ENCODE data around the gene CD7.

CD7 gene

GRCh38 chr17:82338858-82339633 lies 21.6 kb upstream of the CD7 start (continued):
- TF ChIP-seq ZNF555 (tag by site-specific recombination; conservative IDR thresholded peaks at IDR 0.05) (no peak), ZNF610 (tag by site-specific recombination; IDR thresholded peaks at IDR 0.05; ENCODE audit: borderline replicate concordance) (no peak), SP2 (tag by site-specific recombination; IDR thresholded peaks at IDR 0.05) (no peak), ZNF394 (tag by site-specific recombination; IDR thresholded peaks at IDR 0.05; ENCODE audit: borderline replicate concordance) (peak; percentile 47; the same call in 1 of the 2 replicates), ZNF274 (IDR thresholded peaks at IDR 0.05; ENCODE audit: low read length) (no peak), ZNF274 (tag by site-specific recombination; IDR thresholded peaks at IDR 0.05; ENCODE audit: borderline replicate concordance) (no peak), ZBTB11 (tag by site-specific recombination; conservative IDR thresholded peaks at IDR 0.05; ENCODE audit: low read depth) (no peak), INSM2 (tag by site-specific recombination; IDR thresholded peaks at IDR 0.05) (no peak), ZBTB21 (tag by site-specific recombination; IDR thresholded peaks at IDR 0.05) (no peak), ZNF560 (tag by site-specific recombination; IDR thresholded peaks at IDR 0.05; ENCODE audit: borderline replicate concordance) (no peak), ZNF335 (tag by site-specific recombination; conservative IDR thresholded peaks at IDR 0.05) (peak; percentile 61), SCRT1 (tag by site-specific recombination; IDR thresholded peaks at IDR 0.05; ENCODE audit: borderline replicate concordance) (0 out of 2 replicates have a peak, but pooled peaks have one; percentile 29), ZNF366 (tag by site-specific recombination; conservative IDR thresholded peaks at IDR 0.05) (0 out of 2 replicates have a peak, but pooled peaks have one; percentile 57), ATF2 (tag by site-specific recombination; IDR thresholded peaks at IDR 0.05; ENCODE audit: low read depth) (no peak), BCL6B (tag by site-specific recombination; IDR thresholded peaks at IDR 0.05) (peak; percentile 94), ZNF513 (tag by site-specific recombination; IDR thresholded peaks at IDR 0.05) (no peak), KLF10 (tag by site-specific recombination; IDR thresholded peaks at IDR 0.05) (0 out of 2 replicates have a peak, but pooled peaks have one; percentile 29), GLI4 (tag by site-specific recombination; IDR thresholded peaks at IDR 0.05) (no peak), ZNF571 (tag by site-specific recombination; IDR thresholded peaks at IDR 0.05) (no peak), ZBTB49 (tag by site-specific recombination; IDR thresholded peaks at IDR 0.05; ENCODE audit: low read depth) (no peak), ZBTB7A (tag by site-specific recombination; IDR thresholded peaks at IDR 0.05; ENCODE audit: low read depth) (0 out of 2 replicates have a peak, but pooled peaks have one; percentile 10), ZFP69B (tag by site-specific recombination; IDR thresholded peaks at IDR 0.05) (peak; percentile 75; the same call in 1 of the 2 replicates), SCRT2 (tag by site-specific recombination; IDR thresholded peaks at IDR 0.05) (peak; percentile 58; the same call in 1 of the 2 replicates), MEIS1 (CRISPR knock-in tag; IDR thresholded peaks at IDR 0.05; ENCODE audit: borderline replicate concordance) (no peak), ZNF670 (tag by site-specific recombination; IDR thresholded peaks at IDR 0.05; ENCODE audit: low read depth) (no peak), ZBTB1 (tag by site-specific recombination; IDR thresholded peaks at IDR 0.05) (no peak), ZNF558 (tag by site-specific recombination; IDR thresholded peaks at IDR 0.05) (no peak)

Data from HEK293 (cell line).